Measurements from ENCODE around the gene CDH4. TPM values are rescaled to one million over a fixed set of nuclear protein-coding genes. Genes with fewer than 3 reads are reported as not detected.

Gene CDH4
- total and polyA plus RNA-seq, 9 of the 15 experiments (the other 6 are each of a cell fraction or from before 2014, with no cell fraction given) = 0.04 TPM; not detected in 8

DNA sequence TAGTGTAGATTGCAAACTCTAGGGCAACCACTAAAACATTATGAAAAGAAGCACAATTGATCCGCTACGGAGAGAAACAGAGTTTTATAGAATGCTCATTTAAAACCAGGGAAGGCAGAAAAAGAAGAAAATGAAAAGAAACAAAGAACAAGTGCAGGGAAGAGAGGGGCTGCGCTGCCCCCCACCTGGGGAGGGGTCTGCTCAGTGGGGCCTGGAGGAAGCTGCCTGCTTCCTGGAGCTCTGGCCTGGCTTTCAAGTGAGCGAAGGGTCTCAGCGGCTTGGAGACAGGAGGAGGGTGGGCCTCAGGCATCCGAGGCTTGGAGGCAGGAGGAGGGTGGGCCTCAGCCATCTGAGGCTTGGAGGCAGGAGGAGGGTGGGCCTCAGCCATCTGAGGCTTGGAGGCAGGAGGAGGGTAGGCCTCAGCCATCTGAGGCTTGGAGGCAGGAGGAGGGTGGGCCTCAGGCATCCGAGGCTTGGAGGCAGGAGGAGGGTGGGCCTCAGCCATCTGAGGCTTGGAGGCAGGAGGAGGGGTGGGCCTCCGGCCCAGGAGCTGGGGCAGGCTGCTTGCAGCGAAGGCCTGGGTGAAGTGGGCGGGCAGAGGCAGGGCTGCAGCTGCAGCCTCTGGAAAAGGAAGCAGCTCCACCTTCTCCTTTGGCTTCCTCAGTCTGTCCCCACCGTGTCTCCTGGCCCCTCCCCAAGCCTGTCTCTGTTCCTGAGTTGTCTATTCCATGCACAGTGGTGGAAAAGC, 407.4 kb downstream of the CDH4 start (continued):
- no peak for TF ChIP-seq NFIC (IDR thresholded peaks at IDR 0.05)
- no peak for TF ChIP-seq PCBP1 (IDR thresholded peaks at IDR 0.05; ENCODE audit: low read depth, low read length, poor library complexity, severe bottlenecking)

DNA sequence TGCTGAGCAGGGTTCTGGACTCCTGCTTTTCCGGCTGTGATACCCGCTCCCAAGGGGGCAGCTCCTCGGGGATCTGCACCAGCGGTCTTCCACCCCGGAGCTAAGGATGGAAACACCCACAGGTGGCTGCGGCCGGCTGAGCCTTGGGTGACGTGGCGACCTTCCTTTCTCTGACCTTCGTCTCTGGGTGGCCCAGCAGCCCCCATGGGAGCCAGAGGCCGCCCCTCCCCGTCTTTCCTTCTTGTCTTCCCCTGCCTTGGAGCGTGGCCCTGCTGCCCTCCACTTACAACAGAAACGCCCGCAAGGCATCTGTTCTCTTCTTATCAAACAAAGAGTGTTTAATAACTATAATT, 407.9 kb downstream of the CDH4 start:
- in situ Hi-C loops (cut with MboI) (no loop called here), intact Hi-C loops (cut with micrococcal nuclease) (no loop called here)
- Histone ChIP-seq H3K9me1 (ENCODE audit: control insufficient read depth, insufficient read depth, low read length) (no peaks in the 10 kb centered on the region), H3K79me2 (ENCODE audit: control insufficient read depth, insufficient read depth, low read length) (no peaks in the 10 kb centered on the region), H3K9me3 (replicated peaks; ENCODE audit: control insufficient read depth, insufficient read depth, low read depth, low read length) (no peaks in the 10 kb centered on the region), H3K9ac (ENCODE audit: insufficient read depth in 1 of 2, low read depth in 2 of 2, low read length in 2 of 2) (no peak overlapping the region), H3K27ac (ENCODE audit: extremely low read depth, low read depth, low read length) (no peak overlapping the region), H2AFZ (ENCODE audit: low read depth, low read length) (no peak overlapping the region), H3K4me1 (replicated peaks in 1 of 2; ENCODE audit: control insufficient read depth in 2 of 2, insufficient read depth in 2 of 2, low read length in 2 of 2) (no peaks in the 10 kb centered on the region), H4K20me1 (replicated peaks; ENCODE audit: control insufficient read depth, insufficient read depth, low read length) (peaks cover 4% of the 10 kb centered on the region; the same call in 1 of the 2 replicates), H3K36me3 (ENCODE audit: control insufficient read depth, insufficient read depth, low read length) (no peaks in the 10 kb centered on the region), H3K4me3 (no peak overlapping the region), H3K27me3 (ENCODE audit: control insufficient read depth in 2 of 2, insufficient read depth in 2 of 2, low read length in 2 of 2) (peaks cover 9 to 56% of the 10 kb centered on the region in 2 experiments; a peak in 3 of 5 replicates), H3K4me2 (ENCODE audit: insufficient read depth, low read length) (no peak overlapping the region)
- FAIRE-seq = no peak
- TF ChIP-seq, protein P1, sequence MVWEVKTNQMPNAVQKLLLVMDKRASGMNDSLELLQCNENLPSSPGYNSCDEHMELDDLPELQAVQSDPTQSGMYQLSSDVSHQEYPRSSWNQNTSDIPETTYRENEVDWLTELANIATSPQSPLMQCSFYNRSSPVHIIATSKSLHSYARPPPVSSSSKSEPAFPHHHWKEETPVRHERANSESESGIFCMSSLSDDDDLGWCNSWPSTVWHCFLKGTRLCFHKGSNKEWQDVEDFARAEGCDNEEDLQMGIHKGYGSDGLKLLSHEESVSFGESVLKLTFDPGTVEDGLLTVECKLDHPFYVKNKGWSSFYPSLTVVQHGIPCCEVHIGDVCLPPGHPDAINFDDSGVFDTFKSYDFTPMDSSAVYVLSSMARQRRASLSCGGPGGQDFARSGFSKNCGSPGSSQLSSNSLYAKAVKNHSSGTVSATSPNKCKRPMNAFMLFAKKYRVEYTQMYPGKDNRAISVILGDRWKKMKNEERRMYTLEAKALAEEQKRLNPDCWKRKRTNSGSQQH (CRISPR knock-in tag; IDR thresholded peaks at IDR 0.05) = no peak
- TF ChIP-seq POLR3A (IDR thresholded peaks at IDR 0.05; ENCODE audit: borderline replicate concordance, extremely low read depth, insufficient read depth, insufficient read length) = no peak
- no peak for TF ChIP-seq ZNF133 (CRISPR knock-in tag; IDR thresholded peaks at IDR 0.05)
- no peak for TF ChIP-seq TCFL5 (CRISPR knock-in tag; conservative IDR thresholded peaks at IDR 0.05)
- TF ChIP-seq, protein P2, sequence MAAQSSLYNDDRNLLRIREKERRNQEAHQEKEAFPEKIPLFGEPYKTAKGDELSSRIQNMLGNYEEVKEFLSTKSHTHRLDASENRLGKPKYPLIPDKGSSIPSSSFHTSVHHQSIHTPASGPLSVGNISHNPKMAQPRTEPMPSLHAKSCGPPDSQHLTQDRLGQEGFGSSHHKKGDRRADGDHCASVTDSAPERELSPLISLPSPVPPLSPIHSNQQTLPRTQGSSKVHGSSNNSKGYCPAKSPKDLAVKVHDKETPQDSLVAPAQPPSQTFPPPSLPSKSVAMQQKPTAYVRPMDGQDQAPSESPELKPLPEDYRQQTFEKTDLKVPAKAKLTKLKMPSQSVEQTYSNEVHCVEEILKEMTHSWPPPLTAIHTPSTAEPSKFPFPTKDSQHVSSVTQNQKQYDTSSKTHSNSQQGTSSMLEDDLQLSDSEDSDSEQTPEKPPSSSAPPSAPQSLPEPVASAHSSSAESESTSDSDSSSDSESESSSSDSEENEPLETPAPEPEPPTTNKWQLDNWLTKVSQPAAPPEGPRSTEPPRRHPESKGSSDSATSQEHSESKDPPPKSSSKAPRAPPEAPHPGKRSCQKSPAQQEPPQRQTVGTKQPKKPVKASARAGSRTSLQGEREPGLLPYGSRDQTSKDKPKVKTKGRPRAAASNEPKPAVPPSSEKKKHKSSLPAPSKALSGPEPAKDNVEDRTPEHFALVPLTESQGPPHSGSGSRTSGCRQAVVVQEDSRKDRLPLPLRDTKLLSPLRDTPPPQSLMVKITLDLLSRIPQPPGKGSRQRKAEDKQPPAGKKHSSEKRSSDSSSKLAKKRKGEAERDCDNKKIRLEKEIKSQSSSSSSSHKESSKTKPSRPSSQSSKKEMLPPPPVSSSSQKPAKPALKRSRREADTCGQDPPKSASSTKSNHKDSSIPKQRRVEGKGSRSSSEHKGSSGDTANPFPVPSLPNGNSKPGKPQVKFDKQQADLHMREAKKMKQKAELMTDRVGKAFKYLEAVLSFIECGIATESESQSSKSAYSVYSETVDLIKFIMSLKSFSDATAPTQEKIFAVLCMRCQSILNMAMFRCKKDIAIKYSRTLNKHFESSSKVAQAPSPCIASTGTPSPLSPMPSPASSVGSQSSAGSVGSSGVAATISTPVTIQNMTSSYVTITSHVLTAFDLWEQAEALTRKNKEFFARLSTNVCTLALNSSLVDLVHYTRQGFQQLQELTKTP (IDR thresholded peaks at IDR 0.05; ENCODE audit: low read depth in 1 of 2, partially characterized antibody in 2 of 2) = no peak
- TF ChIP-seq NCOA6 (IDR thresholded peaks at IDR 0.05) = no peak
- no peak for TF ChIP-seq TAF1 (IDR thresholded peaks at IDR 0.05; ENCODE audit: control insufficient read depth, extremely low read depth, insufficient read depth, low read length, severe bottlenecking)
- no TSS peak for BruUV-seq (replicated peaks)
- POLR2A ChIA-PET = interaction anchor here (0.6 to 1.1 kb wide), 2 partner anchors 8 to 10 kb away, joined by 4 read pairs; no protein-coding TSS in a partner anchor
- 1% methylated on average over 13 of the region's 15 CpGs for WGBS (ENCODE audit: insufficient coverage, low coverage, missing lambda C conversion rate)
- no peak for DNase-seq (ENCODE audit: extremely low read depth in 1 of 4, low spot score in 3 of 4)
- CTCF ChIA-PET (ENCODE audit: low intra/inter-chr PET ratio) = no interaction called here
- ATAC-seq = no peak
